Smooth muscle cell (in vitro differentiated cells): ENCODE data around the gene AFMID. TPM values are rescaled to one million over a fixed set of nuclear protein-coding genes. Genes with fewer than 3 reads are reported as not detected.
A peak's percentile ranks its signal among the peaks of the same experiment; 100 is the strongest.

Experiments
- DNase-seq: peaks from one replicate; lab custom pipeline; 2025; ENCODE audit not compliant: unreplicated experiment; lab: John Stamatoyannopoulos, UW
- H2AFZ ChIP-seq: fragments of 200-600 bp; sonication (generic); 2 replicates; pipeline ENCODE4 v1.6.0; 2016; ENCODE audit warnings: antibody characterized with exemption, low read depth, mild to moderate bottlenecking
- H3F3A ChIP-seq: fragments of 200-600 bp; sonication (generic); 2 replicates; pipeline ENCODE4 v1.6.0; 2017; ENCODE audit warnings: antibody characterized with exemption, low read depth
- H3K27ac ChIP-seq: fragments of 200-600 bp; sonication (generic); 2 replicates; pipeline ENCODE4 v1.5.1; 2016; ENCODE audit warnings: low read depth, mild to moderate bottlenecking
- H3K27me3 ChIP-seq: fragments of 200-600 bp; sonication (generic); 2 replicates; pipeline ENCODE4 v1.6.1; 2016; ENCODE audit warnings: low read depth, mild to moderate bottlenecking
- H3K36me3 ChIP-seq: fragments of 200-600 bp; sonication (generic); 2 replicates; pipeline ENCODE4 v1.5.1; 2016; ENCODE audit warnings: low read depth
- H3K4me1 ChIP-seq: fragments of 200-600 bp; sonication (generic); 2 replicates; pipeline ENCODE4 v1.5.1; 2016; ENCODE audit warnings: low read depth
- H3K4me2 ChIP-seq: fragments of 200-600 bp; sonication (generic); 2 replicates; pipeline ENCODE4 v1.6.0; 2016; ENCODE audit warnings: mild to moderate bottlenecking
- H3K4me3 ChIP-seq: fragments of 200-600 bp; sonication (generic); 2 replicates; pipeline ENCODE4 v1.5.1; 2016; ENCODE audit warnings: mild to moderate bottlenecking
- H3K79me2 ChIP-seq: fragments of 200-600 bp; sonication (generic); 2 replicates; pipeline ENCODE4 v1.6.0; 2016; ENCODE audit warnings: low read depth, mild to moderate bottlenecking
- H3K9ac ChIP-seq: fragments of 200-600 bp; sonication (generic); 2 replicates; pipeline ENCODE4 v1.6.0; 2016; ENCODE audit warnings: low read depth
- H3K9me3 ChIP-seq: fragments of 200-600 bp; sonication (generic); replicated peaks from 2 replicates; pipeline ENCODE4 v1.5.1; 2016; ENCODE audit warnings: low read depth
- H4K20me1 ChIP-seq: fragments of 200-600 bp; sonication (generic); 2 replicates; pipeline ENCODE4 v1.6.0; 2016; ENCODE audit warnings: low read depth
- WGBS: methylation state at CpG from one replicate; pipeline ENCODE4 v1.1.7; 2016; ENCODE audit warnings: low lambda C conversion rate; 5-methylcytosine and 5-hydroxymethylcytosine counted together
- polyA plus RNA-seq: library from polyadenylated mRNA; unstranded; fragments of >200 nt; fragmentation: Nextera tagmentation; extraction: Ambion mirVana; gene quantifications from 2 replicates; pipeline ENCODE4 v1.2.1, GENCODE V29; 2016
- total RNA-seq: library from RNA; depleted of rRNA; stranded (reverse); fragments of >200 nt; gene quantifications from 2 replicates; pipeline ENCODE4 v1.2.3, GENCODE V29; 2014
- TF ChIP-seq, protein P1 (sequence below): fragments of 200-600 bp; sonication (generic); IDR thresholded peaks from 2 replicates; pipeline ENCODE4 v1.5.1; 2017; ENCODE audit warnings: borderline replicate concordance, mild to moderate bottlenecking, antibody characterized with exemption; ENCODE audit not compliant: insufficient read depth, poor library complexity, severe bottlenecking

Gene AFMID
- total and polyA plus RNA-seq, 2 experiments from 2014 or later = 10.0 to 64.9 TPM

DNA sequence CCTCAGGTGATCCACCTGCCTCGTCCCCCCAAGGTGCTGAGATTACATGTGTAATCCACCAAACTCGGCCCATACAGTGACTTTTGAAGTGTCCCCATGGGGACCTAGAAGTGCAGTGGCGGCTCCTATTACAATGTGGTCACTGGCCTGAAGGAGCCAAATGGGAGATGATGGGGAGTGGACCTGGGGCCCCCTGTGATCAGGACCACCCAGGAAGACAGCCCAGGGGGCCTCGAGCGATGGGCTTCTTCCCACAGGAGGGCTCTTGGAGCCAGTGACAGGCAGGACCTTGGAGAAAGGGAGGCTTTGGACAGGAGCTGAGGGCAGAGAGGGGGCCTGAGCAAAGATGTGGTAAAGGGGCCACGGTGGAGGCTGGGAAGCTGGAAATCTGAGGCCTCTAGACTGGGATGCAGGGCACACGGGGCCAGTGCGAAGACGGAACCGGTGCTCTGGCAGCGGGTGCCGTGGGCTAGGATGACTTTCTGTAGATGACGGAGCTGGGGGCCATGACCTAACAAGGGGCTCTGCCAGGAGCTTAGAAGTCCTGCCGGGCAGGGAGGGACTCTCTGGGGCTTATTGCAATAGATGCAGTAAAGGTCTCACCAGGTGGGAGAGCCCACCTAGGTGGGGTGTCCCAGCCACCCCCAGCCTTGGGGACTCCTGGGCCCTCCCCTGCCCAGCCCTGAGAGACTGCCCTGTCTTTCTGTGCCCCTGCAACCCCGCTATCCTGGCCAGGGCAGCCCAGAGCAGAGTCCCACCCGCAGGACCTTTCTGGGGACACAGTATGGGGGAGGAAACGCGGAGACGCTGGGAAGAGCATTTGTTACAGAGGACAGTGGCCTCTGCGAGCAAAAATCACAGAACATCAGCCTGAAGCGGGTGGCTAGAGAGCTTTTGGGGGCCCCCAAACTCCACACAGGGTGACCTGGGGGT is 43.7 kb upstream of the AFMID start:
- TF ChIP-seq, protein P1, sequence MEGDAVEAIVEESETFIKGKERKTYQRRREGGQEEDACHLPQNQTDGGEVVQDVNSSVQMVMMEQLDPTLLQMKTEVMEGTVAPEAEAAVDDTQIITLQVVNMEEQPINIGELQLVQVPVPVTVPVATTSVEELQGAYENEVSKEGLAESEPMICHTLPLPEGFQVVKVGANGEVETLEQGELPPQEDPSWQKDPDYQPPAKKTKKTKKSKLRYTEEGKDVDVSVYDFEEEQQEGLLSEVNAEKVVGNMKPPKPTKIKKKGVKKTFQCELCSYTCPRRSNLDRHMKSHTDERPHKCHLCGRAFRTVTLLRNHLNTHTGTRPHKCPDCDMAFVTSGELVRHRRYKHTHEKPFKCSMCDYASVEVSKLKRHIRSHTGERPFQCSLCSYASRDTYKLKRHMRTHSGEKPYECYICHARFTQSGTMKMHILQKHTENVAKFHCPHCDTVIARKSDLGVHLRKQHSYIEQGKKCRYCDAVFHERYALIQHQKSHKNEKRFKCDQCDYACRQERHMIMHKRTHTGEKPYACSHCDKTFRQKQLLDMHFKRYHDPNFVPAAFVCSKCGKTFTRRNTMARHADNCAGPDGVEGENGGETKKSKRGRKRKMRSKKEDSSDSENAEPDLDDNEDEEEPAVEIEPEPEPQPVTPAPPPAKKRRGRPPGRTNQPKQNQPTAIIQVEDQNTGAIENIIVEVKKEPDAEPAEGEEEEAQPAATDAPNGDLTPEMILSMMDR = no peak
- no peaks in the 10 kb centered on the region for H3F3A ChIP-seq
- 97% methylated on average over 21 of the region's 21 CpGs for WGBS

DNA sequence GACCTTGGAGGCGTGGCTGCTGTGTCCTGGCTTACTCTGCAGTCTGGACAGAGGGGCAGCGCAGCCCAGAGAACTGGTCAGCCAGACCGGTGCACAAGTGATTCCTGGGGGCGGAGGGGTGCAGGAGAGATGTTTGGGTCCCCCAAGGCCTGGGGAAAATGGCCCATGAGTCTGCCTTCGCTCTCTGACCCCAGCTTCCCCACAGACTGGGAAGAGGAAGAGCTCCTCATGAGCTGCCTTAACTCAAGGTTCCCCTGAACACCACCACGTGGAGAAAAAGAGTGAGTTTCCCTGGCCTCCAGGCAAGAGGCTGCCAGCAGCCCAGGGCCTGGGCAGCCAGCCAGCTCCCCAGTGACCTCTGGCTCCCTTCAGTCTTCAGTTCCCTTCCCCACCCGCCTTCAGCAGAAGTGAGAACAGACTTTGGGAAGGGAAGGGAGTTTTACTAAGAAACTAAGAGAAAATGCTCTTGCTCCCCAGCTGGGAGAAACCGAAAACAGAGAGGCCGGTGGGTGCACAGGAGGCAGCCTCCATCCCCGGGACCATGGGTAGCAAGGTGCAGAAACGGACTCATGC is 42.9 kb upstream of the AFMID start:
- H3F3A ChIP-seq = no peaks in the 10 kb centered on the region
- no peak overlapping the region for H3K4me2 ChIP-seq
- no peaks in the 10 kb centered on the region for H4K20me1 ChIP-seq
- H3K4me1 ChIP-seq = no peaks in the 10 kb centered on the region
- no peak overlapping the region for H3K4me3 ChIP-seq
- no peak overlapping the region for H3K27ac ChIP-seq
- no peaks in the 10 kb centered on the region for H3K9me3 ChIP-seq
- TF ChIP-seq, protein P1 = no peak
- peak; percentile 12 for DNase-seq
- H3K9ac ChIP-seq = no peak overlapping the region
- H2AFZ ChIP-seq = peak overlapping the region; percentile 12
- H3K36me3 ChIP-seq = no peaks in the 10 kb centered on the region
- 86% methylated on average over 11 of the region's 11 CpGs for WGBS
- H3K27me3 ChIP-seq = no peaks in the 10 kb centered on the region
- H3K79me2 ChIP-seq = no peaks in the 10 kb centered on the region

More for the DNA sequence above, 43.7 kb upstream of the AFMID start:
- Histone ChIP-seq H4K20me1 (no peaks in the 10 kb centered on the region), H3K4me3 (no peak overlapping the region), H3K9ac (no peak overlapping the region), H3K79me2 (no peaks in the 10 kb centered on the region), H3K27ac (no peak overlapping the region), H3K27me3 (no peaks in the 10 kb centered on the region), H3K36me3 (no peaks in the 10 kb centered on the region), H3K9me3 (no peaks in the 10 kb centered on the region), H3K4me1 (no peaks in the 10 kb centered on the region), H3K4me2 (no peak overlapping the region), H2AFZ (no peak overlapping the region)
- no peak for DNase-seq

DNA sequence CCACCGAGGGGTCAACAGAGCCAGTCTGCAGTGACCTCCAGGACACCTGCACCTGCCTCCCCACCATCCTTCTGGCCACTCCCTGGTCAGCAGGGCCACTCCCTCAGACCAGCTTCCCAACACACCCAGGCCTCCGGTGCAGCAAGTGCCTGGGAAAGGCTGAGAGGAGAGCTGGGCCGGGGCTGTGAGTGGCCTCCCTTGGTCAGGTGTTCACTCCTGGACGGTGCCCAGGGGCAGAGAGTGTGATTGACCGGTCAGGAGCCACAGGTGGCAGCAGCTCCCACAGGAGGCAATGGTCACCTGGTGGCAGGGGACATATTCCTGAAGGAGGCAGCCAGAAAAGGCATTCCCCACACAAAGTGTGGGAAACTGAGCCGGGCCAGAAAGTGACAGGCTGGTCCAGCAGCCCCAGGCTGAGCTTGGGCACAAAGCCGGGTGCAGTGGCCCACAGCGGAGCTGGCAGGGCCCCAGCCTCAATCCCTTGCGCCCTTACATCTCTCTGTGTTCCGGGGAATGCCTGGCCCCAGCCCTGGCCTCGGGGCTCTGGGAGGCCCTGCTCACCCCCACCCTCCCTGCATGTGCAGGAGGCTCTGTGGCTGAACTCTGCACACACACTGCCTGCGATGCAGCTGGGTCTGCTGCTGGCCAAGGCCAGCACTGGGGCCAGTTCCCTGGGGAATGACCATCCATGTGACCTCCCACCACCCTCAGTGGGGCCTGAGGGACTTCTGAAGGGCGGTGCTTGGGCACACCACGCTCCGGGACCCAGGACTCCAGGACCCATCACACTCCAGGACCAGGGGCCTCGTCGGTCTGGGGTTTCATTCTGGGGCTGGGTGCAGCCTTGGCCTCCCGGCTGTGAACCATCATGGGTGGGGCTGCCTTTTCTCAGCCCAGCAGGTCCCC is 42.2 kb upstream of the AFMID start:
- WGBS = 89% methylated on average over 15 of the region's 18 CpGs
- no peaks in the 10 kb centered on the region for H3K79me2 ChIP-seq
- H3K27me3 ChIP-seq = no peaks in the 10 kb centered on the region
- no peak overlapping the region for H3K27ac ChIP-seq
- H3K9ac ChIP-seq = no peak overlapping the region
- H2AFZ ChIP-seq = no peak overlapping the region
- no peak for DNase-seq
- no peak overlapping the region for H3K4me2 ChIP-seq
- no peaks in the 10 kb centered on the region for H3F3A ChIP-seq
- no peaks in the 10 kb centered on the region for H3K9me3 ChIP-seq
- no peaks in the 10 kb centered on the region for H3K4me1 ChIP-seq
- TF ChIP-seq, protein P1 = no peak
- H4K20me1 ChIP-seq = no peaks in the 10 kb centered on the region
- H3K36me3 ChIP-seq = no peaks in the 10 kb centered on the region
- H3K4me3 ChIP-seq = no peak overlapping the region
